WTC11 (cell line): ENCODE results near the gene MLC1. TPM values are rescaled to one million over a fixed set of nuclear protein-coding genes. Genes with fewer than 3 reads are reported as not detected.

Source experiments
- ATAC-seq: fragments of 200-7000 bp; cut with Tn5 transposase; 2 replicates; pipeline ENCODE4 v1.10.0; 2021; ENCODE audit warnings: mild to moderate bottlenecking, moderate library complexity
- CTCF ChIA-PET: fragments of 300-600 bp; sonication (Branson Sonifier 250); formaldehyde crosslinking; loops from one replicate; lab custom pipeline; 2021; ENCODE audit warnings: antibody characterized with exemption; lab: Charles Lee
- POLR2A ChIA-PET: fragments of 350-600 bp; sonication (Branson Sonifier 250); formaldehyde crosslinking; loops from one replicate; lab custom pipeline; 2021; ENCODE audit warnings: antibody characterized with exemption; lab: Charles Lee
- DNase-seq: peaks from one replicate; pipeline ENCODE4 v3.0.0; 2021; ENCODE audit warnings: low spot score
- H3K27ac Mint-ChIP-seq: 2 replicates; pipeline ENCODE4 v1.8.0; 2021; ENCODE audit warnings: mixed read lengths
- H3K27me3 Mint-ChIP-seq: 2 replicates; pipeline ENCODE4 v1.8.0; 2021; ENCODE audit warnings: low read depth, mild to moderate bottlenecking, moderate library complexity, mixed read lengths
- H3K36me3 Mint-ChIP-seq: 2 replicates; pipeline ENCODE4 v1.8.0; 2021; ENCODE audit warnings: mixed read lengths
- H3K4me1 Mint-ChIP-seq: 2 replicates; pipeline ENCODE4 v1.8.0; 2022; ENCODE audit warnings: mixed read lengths
- H3K4me3 Mint-ChIP-seq: 2 replicates; pipeline ENCODE4 v1.8.0; 2021; ENCODE audit warnings: mild to moderate bottlenecking, moderate library complexity, mixed read lengths
- H3K9me3 Mint-ChIP-seq: 2 replicates; pipeline ENCODE4 v1.8.0; 2021; ENCODE audit warnings: mixed read lengths
- ATF1 ChIP-seq: sonication (generic); formaldehyde crosslinking; IDR thresholded peaks from 2 replicates; pipeline ENCODE4 v1.8.1; 2023; ENCODE audit warnings: mild to moderate bottlenecking, moderate library complexity, missing genetic modification reagents
- ATF6 ChIP-seq: sonication (generic); formaldehyde crosslinking; IDR thresholded peaks from 2 replicates; pipeline ENCODE4 v1.8.1; 2023; ENCODE audit warnings: mild to moderate bottlenecking, missing genetic modification reagents
- E2F4 ChIP-seq: sonication (generic); formaldehyde crosslinking; IDR thresholded peaks from 2 replicates; pipeline ENCODE4 v1.8.1; 2022; ENCODE audit warnings: low read depth, mild to moderate bottlenecking, moderate library complexity, missing genetic modification reagents, borderline replicate concordance
- FOXP4 ChIP-seq: sonication (generic); formaldehyde crosslinking; IDR thresholded peaks from 2 replicates; pipeline ENCODE4 v1.8.0; 2022; ENCODE audit warnings: mild to moderate bottlenecking, missing genetic modification reagents
- GRHL2 ChIP-seq: fragments of 250-450 bp; sonication (Bioruptor Pico); IDR thresholded peaks from 2 replicates; pipeline ENCODE4 v1.8.0; 2022; ENCODE audit warnings: mild to moderate bottlenecking, moderate library complexity; ENCODE audit not compliant: insufficient replicate concordance, severe bottlenecking
- IRF2 ChIP-seq: sonication (generic); formaldehyde crosslinking; IDR thresholded peaks from 2 replicates; pipeline ENCODE4 v1.8.0; 2022; ENCODE audit warnings: low read depth, missing genetic modification reagents, borderline replicate concordance
- KAT7 ChIP-seq: sonication (generic); formaldehyde crosslinking; IDR thresholded peaks from 2 replicates; pipeline ENCODE4 v1.8.1; 2023; ENCODE audit warnings: missing genetic modification reagents, mild to moderate bottlenecking, borderline replicate concordance
- NFATC4 ChIP-seq: fragments of 250-450 bp; sonication (Bioruptor Pico); IDR thresholded peaks from 2 replicates; pipeline ENCODE4 v1.9.0; 2021; ENCODE audit warnings: mild to moderate bottlenecking
- NFYB ChIP-seq: sonication (generic); formaldehyde crosslinking; conservative IDR thresholded peaks from 2 replicates; pipeline ENCODE4 v1.8.0; 2022; ENCODE audit warnings: low read depth, missing genetic modification reagents
- NR3C1 ChIP-seq: sonication (generic); formaldehyde crosslinking; conservative IDR thresholded peaks from 2 replicates; pipeline ENCODE4 v1.8.1; 2023; ENCODE audit warnings: low read depth, mild to moderate bottlenecking, missing genetic modification reagents
- PREB ChIP-seq: sonication (generic); formaldehyde crosslinking; IDR thresholded peaks from 2 replicates; pipeline ENCODE4 v1.8.1; 2022; ENCODE audit warnings: mild to moderate bottlenecking, missing genetic modification reagents, moderate library complexity, borderline replicate concordance
- PRRX2 ChIP-seq: fragments of 250-450 bp; sonication (Bioruptor Pico); IDR thresholded peaks from 2 replicates; pipeline ENCODE4 v1.8.0; 2021; ENCODE audit warnings: mild to moderate bottlenecking
- RELA ChIP-seq: sonication (generic); formaldehyde crosslinking; IDR thresholded peaks from 2 replicates; pipeline ENCODE4 v1.8.1; 2022; ENCODE audit warnings: missing genetic modification reagents, mild to moderate bottlenecking, borderline replicate concordance
- SMAD3 ChIP-seq: sonication (generic); formaldehyde crosslinking; IDR thresholded peaks from 2 replicates; pipeline ENCODE4 v1.8.0; 2022; ENCODE audit warnings: missing genetic modification reagents, mild to moderate bottlenecking, borderline replicate concordance
- SOX15 ChIP-seq: fragments of 250-450 bp; sonication (Bioruptor Pico); IDR thresholded peaks from 2 replicates; pipeline ENCODE4 v1.9.0; 2021; ENCODE audit warnings: mild to moderate bottlenecking
- TP53 ChIP-seq: sonication (generic); formaldehyde crosslinking; IDR thresholded peaks from 2 replicates; pipeline ENCODE4 v1.8.1; 2023; ENCODE audit warnings: mild to moderate bottlenecking, missing genetic modification reagents
- ZMAT4 ChIP-seq: fragments of 250-450 bp; sonication (Bioruptor Pico); IDR thresholded peaks from 2 replicates; pipeline ENCODE4 v1.9.0; 2021; ENCODE audit warnings: mild to moderate bottlenecking
- ZNF232 ChIP-seq: sonication (generic); formaldehyde crosslinking; IDR thresholded peaks from 2 replicates; pipeline ENCODE4 v1.8.0; 2022; ENCODE audit warnings: mild to moderate bottlenecking, missing genetic modification reagents
- ZNF317 ChIP-seq: sonication (generic); formaldehyde crosslinking; IDR thresholded peaks from 2 replicates; pipeline ENCODE4 v1.8.1; 2023; ENCODE audit warnings: low read depth, mild to moderate bottlenecking, moderate library complexity, missing genetic modification reagents, borderline replicate concordance
- ZNF416 ChIP-seq: fragments of 250-450 bp; sonication (Bioruptor Pico); IDR thresholded peaks from 2 replicates; pipeline ENCODE4 v1.9.0; 2021; ENCODE audit warnings: mild to moderate bottlenecking, inconsistent platforms
- ZNF425 ChIP-seq: fragments of 250-450 bp; sonication (Bioruptor Pico); conservative IDR thresholded peaks from 2 replicates; pipeline ENCODE4 v1.9.0; 2021; ENCODE audit warnings: mild to moderate bottlenecking
- ZNF512 ChIP-seq: sonication (generic); formaldehyde crosslinking; IDR thresholded peaks from 2 replicates; pipeline ENCODE4 v1.8.1; 2022; ENCODE audit warnings: missing genetic modification reagents, borderline replicate concordance
- total RNA-seq: library from RNA; stranded (reverse); gene quantifications from 3 replicates; pipeline ENCODE4 v1.2.3, GENCODE V29; 2021

MLC1 gene
- total RNA-seq, 1 experiment from 2014 or later: 0.13 TPM

- Mint-ChIP-seq H3K36me3 (0 out of 2 replicates have a peak, but pooled peaks cover 2% of the 10 kb centered on the region), H3K9me3 (peaks cover 12% of the 10 kb centered on the region), H3K4me1 (no peaks in the 10 kb centered on the region), H3K27me3 (peaks cover 2% of the 10 kb centered on the region), H3K27ac (no peak overlapping the region), H3K4me3 (no peak overlapping the region)
- ChIA-PET POLR2A (no interaction called here), CTCF (no interaction called here)
- DNase-seq (no peak), ATAC-seq (no peak)
- TF ChIP-seq GRHL2 (CRISPR knock-in tag): no peak
- no peak for TF ChIP-seq ZNF425 (CRISPR knock-in tag)
- TF ChIP-seq NR3C1 (CRISPR knock-in tag): no peak
- TF ChIP-seq ZMAT4 (CRISPR knock-in tag): no peak
- no peak for TF ChIP-seq E2F4 (CRISPR knock-in tag)
- TF ChIP-seq KAT7: no peak
- no peak for TF ChIP-seq PRRX2 (CRISPR knock-in tag)
- no peak for TF ChIP-seq SMAD3
- TF ChIP-seq RELA (CRISPR knock-in tag): no peak
- no peak for TF ChIP-seq ZNF512 (CRISPR knock-in tag)
- no peak for TF ChIP-seq ZNF232 (CRISPR knock-in tag)
- no peak for TF ChIP-seq FOXP4
- TF ChIP-seq ATF1 (CRISPR knock-in tag): no peak
- TF ChIP-seq SOX15 (CRISPR knock-in tag): no peak
- no peak for TF ChIP-seq TP53
- TF ChIP-seq NFATC4 (CRISPR knock-in tag): no peak
These were observed 36.4 kb downstream of the MLC1 start for GRCh38 chr22:50048836-50049235.

GRCh38 chr22:50048061-50048765 is 37.0 kb downstream of the MLC1 start:
- Mint-ChIP-seq H3K27me3 (no peaks in the 10 kb centered on the region), H3K9me3 (peaks cover 8% of the 10 kb centered on the region; the same call in 1 of the 2 replicates), H3K4me3 (no peak overlapping the region), H3K27ac (no peak overlapping the region), H3K36me3 (no peaks in the 10 kb centered on the region), H3K4me1 (no peaks in the 10 kb centered on the region)
- DNase-seq (no peak), ATAC-seq (no peak)
- ChIA-PET CTCF (no interaction called here), POLR2A (no interaction called here)
- TF ChIP-seq ZNF416 (no peak), NFYB (no peak), ZNF425 (CRISPR knock-in tag) (no peak), ATF6 (no peak), PREB (no peak), ZNF317 (CRISPR knock-in tag) (no peak), RELA (CRISPR knock-in tag) (no peak), IRF2 (CRISPR knock-in tag) (no peak)
